Ovary (tissue), 9 donors: ENCODE results near the gene ZNF408. TPM values are rescaled to one million over a fixed set of nuclear protein-coding genes. Genes with fewer than 3 reads are reported as not detected.

Experiments used
- DNase-seq, 5 donors: peaks; one replicate each; pipeline ENCODE4 v3.0.0-alpha.2; 2019 to 2020
- H3K27ac ChIP-seq, 2 donors: fragments of 200-600 bp; one replicate each; pipeline versions ENCODE4 v1.5.1 to v1.8.0; 2019 to 2022
- H3K27me3 ChIP-seq: fragments of 200-600 bp; one replicate; pipeline ENCODE4 v1.8.0; 2022
- H3K36me3 ChIP-seq: fragments of 200-600 bp; sonication (generic); one replicate; pipeline ENCODE4 v1.5.1; 2019
- H3K4me1 ChIP-seq: one replicate; pipeline ENCODE4 v1.8.1; 2013; ENCODE audit warnings: mild to moderate bottlenecking, moderate library complexity; ENCODE audit not compliant: insufficient read depth
- H3K4me3 ChIP-seq: fragments of 200-600 bp; sonication (generic); one replicate; pipeline ENCODE4 v1.5.1; 2017
- H3K9me3 ChIP-seq, 2 donors: fragments of 200-600 bp in 1 of 2; sonication (generic) in 1 of 2; one replicate each; pipeline versions ENCODE4 v1.5.1 to v1.8.1; 2013 to 2019; ENCODE audit warnings: mild to moderate bottlenecking in 1 of 2, moderate library complexity in 1 of 2
- EP300 ChIP-seq: sonication (generic); formaldehyde crosslinking; IDR thresholded peaks from one replicate; pipeline ENCODE4 v1.6.1; 2017; ENCODE audit warnings: antibody characterized with exemption
- POLR2A ChIP-seq: fragments of 450-650 bp; IDR thresholded peaks from one replicate; pipeline ENCODE4 v1.6.1; 2017; ENCODE audit warnings: antibody characterized with exemption, mild to moderate bottlenecking, moderate library complexity
- WGBS, 3 donors: extraction: QIAGEN DNeasy Blood & Tissue Kit in 1 of 3; methylation state at CpG; one replicate each; pipeline versions ENCODE4 v1.1.5 to v1.1.7; 2013 to 2017; 5-methylcytosine and 5-hydroxymethylcytosine counted together
- intact Hi-C, 4 donors: fragments of 100-400 bp; cut with DNase I; formaldehyde crosslinking; loops; one replicate each; pipeline versions ENCODE4 v1.11.0 to v1.15.1; 2022 to 2023
- polyA plus RNA-seq, 2 donors: library from polyadenylated mRNA; stranded (reverse); fragments of 200-250 nt in 1 of 2; fragments of 350-450 nt in 1 of 2; fragmentation: Illumina TruSeq in 1 of 2; extraction: RNeasy Lipid Tissue Mini Kit (QIAGEN cat#74804) in 1 of 2; gene quantifications; one replicate each; pipeline ENCODE4 v1.2.3, GENCODE V29; 2013 to 2014
- total RNA-seq, 7 donors: library from RNA; depleted of rRNA in 2 of 7; stranded (reverse); fragments of >200 nt in 2 of 7; fragmentation: NEBNext Ultra II Directional in 3 of 7; extraction: Animal tissue kit (Norgen Biotek cat#: 25700) in 3 of 7; gene quantifications; one replicate each; pipeline versions ENCODE4 v1.1.0 to v1.2.4, GENCODE V29; 2016 to 2023
- TF ChIP-seq, protein P1 (sequence below), 3 donors: fragments of 450-650 bp in 2 of 3; fragments of 200-600 bp in 1 of 3; IDR thresholded peaks; one replicate each; pipeline versions ENCODE4 v1.5.1 to v1.8.0; 2016 to 2022; ENCODE audit warnings: antibody characterized with exemption in 3 of 3, mild to moderate bottlenecking in 1 of 3
- donor health status: DM: no; HTN: no; CAD: no; lungs with moderate emphysema.
- donor health status: DM: no; HTN: no; CAD: no.
- donor health status: Bipolar disorder and iron deficiency.
- donor health status: DM: yes; HTN: yes; CAD: no.
- donor health status: DM: no; HTN: no; CAD: no.
- donor health status: DM: yes; HTN: yes; CAD: no.

Gene ZNF408
- total and polyA plus RNA-seq, 9 donors: 1.4 to 11.6 (median 7.8) TPM

DNA sequence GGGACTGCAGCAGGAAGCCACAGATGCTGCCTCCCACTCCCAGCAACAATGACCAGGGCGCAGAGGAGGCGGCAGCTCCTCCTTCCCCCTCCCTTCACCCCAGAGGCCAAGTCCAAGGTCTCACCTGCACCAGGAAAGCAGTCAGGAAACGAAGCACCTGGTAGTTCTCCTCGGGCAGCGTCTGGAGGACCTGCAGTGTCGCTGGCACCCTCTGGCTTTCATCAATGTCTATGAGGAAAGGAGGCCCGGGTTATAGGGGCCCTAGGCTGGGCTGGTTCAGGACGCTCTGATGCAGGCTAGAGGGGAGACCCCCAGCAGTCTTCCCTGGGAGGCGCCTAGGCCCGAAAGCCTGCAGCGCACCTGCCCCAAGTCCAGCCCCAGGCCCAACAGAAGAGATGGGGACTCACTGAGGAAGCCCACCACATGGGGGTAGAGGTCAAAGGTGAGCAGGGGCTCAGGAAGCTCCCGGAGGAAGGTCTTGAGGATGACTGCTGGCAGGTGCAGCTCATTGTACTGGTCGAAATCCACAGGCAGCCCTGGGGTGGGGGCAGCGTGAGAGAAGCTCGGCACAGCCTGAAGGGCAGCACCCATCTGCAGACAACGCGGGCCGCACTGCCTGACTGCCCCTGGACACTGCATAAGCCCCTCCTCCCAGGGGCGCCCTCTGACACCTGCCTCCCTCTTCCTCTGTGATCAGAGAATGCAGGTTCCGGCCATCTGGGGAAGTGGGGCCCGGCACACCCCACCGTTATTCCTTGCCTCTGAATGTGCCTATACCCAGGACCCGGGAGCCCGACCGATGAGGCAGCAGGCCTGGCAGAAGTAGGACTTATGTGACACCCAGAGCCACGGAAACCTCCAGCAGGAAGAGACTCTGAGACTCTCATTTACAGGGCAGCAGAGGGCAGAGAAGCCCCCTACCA lies 21.3 kb upstream of the ZNF408 start:
- WGBS, 3 donors: 79 to 85% (median 84%) methylated on average over 26 of the region's 26 CpGs
- DNase-seq: peak in 1 of 5 donors; percentile 33

DNA sequence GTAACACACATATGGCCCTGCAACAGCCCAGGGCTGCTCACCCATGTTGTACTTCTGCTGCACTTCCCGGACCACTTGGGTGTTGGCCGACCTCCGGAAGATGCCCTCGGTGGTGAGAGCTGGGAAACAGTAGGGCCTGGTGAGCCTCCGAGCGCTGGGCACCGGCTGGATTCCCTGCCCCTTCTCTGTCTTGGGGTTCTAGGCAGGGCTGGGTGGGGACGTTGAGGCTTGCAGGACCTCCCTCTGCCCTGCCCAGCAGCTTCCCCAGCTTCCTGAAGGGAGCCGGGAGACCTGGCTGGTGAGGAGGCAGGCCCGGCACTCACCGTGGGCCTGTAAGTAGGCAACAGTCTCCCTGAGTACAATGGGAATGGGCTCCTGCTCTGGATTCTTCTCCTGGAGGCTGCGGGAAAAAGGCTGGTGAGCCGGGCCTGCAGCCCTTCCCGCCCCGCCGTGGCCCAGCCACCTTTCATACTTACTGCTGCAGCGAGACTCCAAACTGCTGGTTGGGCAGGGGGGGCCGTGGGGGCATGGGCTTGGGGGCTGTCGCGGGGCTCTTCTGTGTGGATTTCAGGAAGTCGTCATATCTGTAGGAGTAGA lies 20.6 kb upstream of the ZNF408 start:
- H3K4me3 ChIP-seq: no peak overlapping the region
- intact Hi-C loops: no loop called here
- peak in 1 of 5 donors; percentile 25 for DNase-seq
- no peak for TF ChIP-seq EP300
- no peak for TF ChIP-seq POLR2A
- TF ChIP-seq, protein P1, sequence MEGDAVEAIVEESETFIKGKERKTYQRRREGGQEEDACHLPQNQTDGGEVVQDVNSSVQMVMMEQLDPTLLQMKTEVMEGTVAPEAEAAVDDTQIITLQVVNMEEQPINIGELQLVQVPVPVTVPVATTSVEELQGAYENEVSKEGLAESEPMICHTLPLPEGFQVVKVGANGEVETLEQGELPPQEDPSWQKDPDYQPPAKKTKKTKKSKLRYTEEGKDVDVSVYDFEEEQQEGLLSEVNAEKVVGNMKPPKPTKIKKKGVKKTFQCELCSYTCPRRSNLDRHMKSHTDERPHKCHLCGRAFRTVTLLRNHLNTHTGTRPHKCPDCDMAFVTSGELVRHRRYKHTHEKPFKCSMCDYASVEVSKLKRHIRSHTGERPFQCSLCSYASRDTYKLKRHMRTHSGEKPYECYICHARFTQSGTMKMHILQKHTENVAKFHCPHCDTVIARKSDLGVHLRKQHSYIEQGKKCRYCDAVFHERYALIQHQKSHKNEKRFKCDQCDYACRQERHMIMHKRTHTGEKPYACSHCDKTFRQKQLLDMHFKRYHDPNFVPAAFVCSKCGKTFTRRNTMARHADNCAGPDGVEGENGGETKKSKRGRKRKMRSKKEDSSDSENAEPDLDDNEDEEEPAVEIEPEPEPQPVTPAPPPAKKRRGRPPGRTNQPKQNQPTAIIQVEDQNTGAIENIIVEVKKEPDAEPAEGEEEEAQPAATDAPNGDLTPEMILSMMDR (IDR thresholded peaks at IDR 0.05): no peak
- no peaks in the 10 kb centered on the region for H3K36me3 ChIP-seq
- 82 to 85% (median 82%) methylated on average over 20 to 21 of the region's 21 CpGs for WGBS, 3 donors
- peaks cover 10% of the 10 kb centered on the region for H3K4me1 ChIP-seq
- no peaks in the 10 kb centered on the region for H3K27me3 ChIP-seq
- no peaks in the 10 kb centered on the region for H3K9me3 ChIP-seq
- H3K27ac ChIP-seq: no peak overlapping the region

More for the DNA sequence above, 21.3 kb upstream of the ZNF408 start:
- Histone ChIP-seq H3K4me1 (peaks cover 16% of the 10 kb centered on the region), H3K36me3 (no peaks in the 10 kb centered on the region), H3K9me3 (no peaks in the 10 kb centered on the region), H3K27me3 (no peaks in the 10 kb centered on the region), H3K27ac (no peak overlapping the region), H3K4me3 (no peak overlapping the region)
- TF ChIP-seq POLR2A (no peak), EP300 (no peak)
- TF ChIP-seq, protein P1 (IDR thresholded peaks at IDR 0.05): no peak
- intact Hi-C loops: no loop called here

DNA sequence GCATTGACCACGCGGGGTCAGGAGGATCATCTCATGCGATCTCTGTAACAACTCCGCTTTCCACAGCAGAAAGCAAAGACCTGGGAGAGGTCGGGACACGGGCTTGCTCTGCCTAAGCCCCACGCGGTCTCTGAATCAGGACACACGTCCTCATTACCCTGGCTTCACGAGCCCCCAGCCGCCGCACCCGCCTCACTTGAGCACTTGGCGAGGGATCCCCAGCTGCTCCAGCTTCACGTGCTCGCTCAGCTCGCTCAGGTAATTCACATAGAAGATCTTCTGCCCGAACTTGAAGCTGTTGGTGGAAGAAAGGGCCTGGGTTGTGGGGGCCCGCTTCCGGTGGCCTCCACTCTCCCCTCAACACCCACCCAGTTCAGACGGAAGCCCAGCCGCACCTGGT lies 20.0 kb upstream of the ZNF408 start:
- H3K27ac ChIP-seq: no peak overlapping the region
- DNase-seq: peak in 1 of 5 donors; percentile 25
- H3K4me1 ChIP-seq: peaks cover 5% of the 10 kb centered on the region
- intact Hi-C loops: no loop called here
- no peak overlapping the region for H3K4me3 ChIP-seq
- TF ChIP-seq, protein P1 (IDR thresholded peaks at IDR 0.05): no peak
- TF ChIP-seq POLR2A: no peak
- no peak for TF ChIP-seq EP300
- H3K36me3 ChIP-seq: no peaks in the 10 kb centered on the region
- WGBS, 3 donors: 91 to 93% (median 92%) methylated on average over 22 of the region's 22 CpGs
- H3K9me3 ChIP-seq: no peaks in the 10 kb centered on the region
- H3K27me3 ChIP-seq: no peaks in the 10 kb centered on the region

DNA sequence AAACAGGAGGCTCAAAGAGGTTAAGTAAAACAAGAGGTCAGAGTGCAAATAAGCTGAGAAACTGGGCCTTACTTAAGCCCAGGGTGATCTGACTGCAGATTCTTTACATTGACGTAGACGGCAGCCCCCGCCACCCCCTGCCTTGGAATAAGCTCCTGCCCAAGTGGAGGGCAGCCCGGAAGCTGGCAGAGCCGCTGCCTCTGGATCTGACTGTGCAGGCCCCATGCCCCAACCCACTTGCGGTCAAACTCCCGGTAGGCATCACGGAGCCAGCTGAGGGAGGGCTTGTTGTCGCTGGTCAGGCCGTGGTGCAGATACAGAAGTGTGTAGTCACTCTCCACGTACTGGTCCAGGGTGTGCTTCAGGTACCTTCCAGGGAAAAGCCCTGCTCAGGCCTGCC lies 19.0 kb upstream of the ZNF408 start:
- intact Hi-C loops: no loop called here
- no peaks in the 10 kb centered on the region for H3K4me1 ChIP-seq
- no peak for DNase-seq
- 87 to 95% (median 91%) methylated on average over 11 of the region's 11 CpGs for WGBS, 3 donors
- H3K4me3 ChIP-seq: no peak overlapping the region
- no peaks in the 10 kb centered on the region for H3K27me3 ChIP-seq
- H3K27ac ChIP-seq: no peak overlapping the region
- H3K9me3 ChIP-seq: no peaks in the 10 kb centered on the region
- H3K36me3 ChIP-seq: no peaks in the 10 kb centered on the region
- no peak for TF ChIP-seq EP300
- TF ChIP-seq POLR2A: no peak
- TF ChIP-seq, protein P1 (IDR thresholded peaks at IDR 0.05): no peak
